HCT116 (cell line): ENCODE measurements around the gene INTS6.

Source experiments
- ATF3 ChIP-seq: IDR thresholded peaks from 2 replicates; pipeline ENCODE4 v1.6.1; 2012
- CTCF ChIP-seq, 3 experiments: fragments of 200-600 bp in 1 of 3; sonication (generic) in 1 of 3; IDR thresholded peaks in 2 of 3; conservative IDR thresholded peaks in 1 of 3; 2 replicates each; pipeline ENCODE4 v1.5.1; 2012 to 2017; ENCODE audit warnings: low read depth in 2 of 3, low read length in 2 of 3, antibody characterized with exemption in 1 of 3, borderline replicate concordance in 1 of 3, control low read depth in 1 of 3, mild to moderate bottlenecking in 1 of 3, mixed read lengths in 1 of 3, mixed run types in 1 of 3, moderate library complexity in 1 of 3; ENCODE audit not compliant: insufficient read depth in 1 of 3
- EZH2 ChIP-seq: fragments of 200-600 bp; sonication (generic); IDR thresholded peaks from 2 replicates; pipeline ENCODE4 v1.6.1; 2017; ENCODE audit warnings: antibody characterized with exemption, mixed run types
- MAX ChIP-seq: IDR thresholded peaks from 2 replicates; pipeline ENCODE4 v1.6.1; 2012
- POLR2A ChIP-seq: IDR thresholded peaks from 2 replicates; pipeline ENCODE4 v1.7.0; 2011; ENCODE audit warnings: borderline replicate concordance; ENCODE audit not compliant: insufficient read depth, insufficient read length; ENCODE audit errors: extremely low read depth
- POLR2AphosphoS5 ChIP-seq: IDR thresholded peaks from 2 replicates; pipeline ENCODE4 v1.6.1; 2011; ENCODE audit warnings: mild to moderate bottlenecking, low read depth, low read length, moderate library complexity
- RAD21 ChIP-seq: IDR thresholded peaks from 2 replicates; pipeline ENCODE4 v1.6.1; 2012; ENCODE audit warnings: low read depth, mild to moderate bottlenecking
- REST ChIP-seq: IDR thresholded peaks from 2 replicates; pipeline ENCODE4 v1.6.1; 2012; ENCODE audit warnings: low read depth
- SP1 ChIP-seq: IDR thresholded peaks from 2 replicates; pipeline ENCODE4 v1.6.1; 2012; ENCODE audit warnings: low read depth
- TCF7L2 ChIP-seq: IDR thresholded peaks from 2 replicates; pipeline ENCODE4 v1.7.0; 2011; ENCODE audit warnings: borderline replicate concordance, inconsistent platforms; ENCODE audit not compliant: insufficient read depth, insufficient read length; ENCODE audit errors: extremely low read depth
- YY1 ChIP-seq: IDR thresholded peaks from 2 replicates; pipeline ENCODE4 v1.6.1; 2011; ENCODE audit warnings: low read length, low read depth, moderate library complexity, mild to moderate bottlenecking; ENCODE audit not compliant: insufficient replicate concordance; ENCODE audit errors: extremely low read depth
- ZBTB33 ChIP-seq: IDR thresholded peaks from 2 replicates; pipeline ENCODE4 v1.6.1; 2011; ENCODE audit warnings: mild to moderate bottlenecking, low read length, moderate library complexity; ENCODE audit not compliant: insufficient replicate concordance; ENCODE audit errors: extremely low read depth
- ZFX ChIP-seq: fragments of 450-650 bp; IDR thresholded peaks from 2 replicates; pipeline ENCODE4 v1.6.1; 2017
- ZNF274 ChIP-seq: fragments of 200-500 bp; sonication (Bioruptor generic); IDR thresholded peaks from 2 replicates; pipeline ENCODE4 v1.6.1; 2014; ENCODE audit warnings: mild to moderate bottlenecking, low read depth, low read length, inconsistent platforms

GRCh38 chr13:51481656-51482055, 28.8 kb upstream of the INTS6 start:
- TF ChIP-seq MAX = no peak
- TF ChIP-seq ZBTB33 = no peak
- no peak for TF ChIP-seq CTCF (IDR thresholded peaks at IDR 0.05 in 2 of 3, conservative IDR thresholded peaks at IDR 0.05 in 1 of 3; ENCODE audit: borderline replicate concordance in 1 of 3, insufficient read depth in 1 of 3, low read depth in 2 of 3, low read length in 2 of 3)
- TF ChIP-seq RAD21 = no peak
- TF ChIP-seq ATF3 = no peak
- no peak for TF ChIP-seq ZFX
- no peak for TF ChIP-seq TCF7L2
- no peak for TF ChIP-seq SP1
- TF ChIP-seq EZH2 = no peak
- no peak for TF ChIP-seq POLR2A
- TF ChIP-seq ZNF274 = no peak
- no peak for TF ChIP-seq YY1
- no peak for TF ChIP-seq REST
- no peak for TF ChIP-seq POLR2AphosphoS5
